ENCODE results near the gene KRTDAP. TPM values are rescaled to one million over a fixed set of nuclear protein-coding genes. Genes with fewer than 3 reads are reported as not detected.

The KRTDAP gene
- total RNA-seq, 1 donor from 2014 or later: not detected

- H3K79me2 ChIP-seq (ENCODE audit: insufficient read depth, low read length): no peaks in the 10 kb centered on the region
- H3K36me3 Mint-ChIP-seq (ENCODE audit: low read depth, unreplicated experiment): no peaks in the 10 kb centered on the region
Measured at GRCh38 chr19:35525873-35526272, 35.6 kb upstream of the KRTDAP start.

DNA sequence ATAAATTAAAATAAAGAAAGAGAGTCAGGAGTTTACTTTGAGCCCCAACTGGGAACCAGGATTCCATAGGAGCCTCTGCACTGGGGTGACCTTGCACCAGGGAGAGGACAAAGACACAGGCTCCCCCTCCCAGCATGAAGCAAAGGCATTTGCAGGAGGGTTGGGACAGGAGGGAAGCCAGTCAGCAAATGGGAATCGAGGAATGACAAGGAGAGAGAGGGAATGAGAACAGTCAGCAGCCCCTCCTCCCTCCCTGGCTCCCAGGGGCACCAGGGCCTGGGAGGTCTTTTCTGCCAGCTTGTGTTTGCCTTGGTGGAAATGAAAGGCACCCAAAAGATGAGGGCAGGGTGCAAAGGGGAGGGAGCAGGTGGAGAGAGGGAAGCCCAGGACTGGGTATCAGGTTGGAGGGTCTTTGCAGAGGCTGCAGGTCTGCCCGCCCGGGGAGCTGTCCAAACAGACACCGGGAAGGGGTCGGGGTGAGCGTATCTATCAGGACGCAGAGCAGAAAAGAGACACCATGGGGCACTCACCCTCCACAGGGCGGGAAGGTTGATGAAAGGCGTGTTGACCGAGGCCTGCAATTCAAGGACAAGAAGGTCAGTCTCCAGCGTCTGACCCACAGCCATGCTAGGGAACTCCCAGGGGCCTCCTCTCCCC, 34.0 kb upstream of the KRTDAP start:
- no peaks in the 10 kb centered on the region for H3K36me3 ChIP-seq (ENCODE audit: insufficient read depth, low read length)
- no peaks in the 10 kb centered on the region for H3K79me2 ChIP-seq (ENCODE audit: insufficient read depth, low read length)
- FAIRE-seq (no peak), DNase-seq (ENCODE audit: low read depth) (no peak)
- H3K4me3 Mint-ChIP-seq (ENCODE audit: unreplicated experiment): no peak overlapping the region
- H3K4me1 Mint-ChIP-seq (ENCODE audit: low read depth, unreplicated experiment): no peaks in the 10 kb centered on the region
- no peak overlapping the region for H3K9ac ChIP-seq (ENCODE audit: low read length)
- H3K27ac ChIP-seq (ENCODE audit: low read depth, low read length): no peak overlapping the region
- H3K4me3 ChIP-seq (ENCODE audit: insufficient read depth, low read depth, low read length): no peak overlapping the region
- H3K27ac Mint-ChIP-seq (ENCODE audit: unreplicated experiment): no peak overlapping the region
- no peaks in the 10 kb centered on the region for H3K9me3 ChIP-seq (ENCODE audit: insufficient read depth, low read depth, low read length)
- H4K20me1 ChIP-seq (ENCODE audit: insufficient read depth, low read length): no peaks in the 10 kb centered on the region
- TF ChIP-seq, protein P1, sequence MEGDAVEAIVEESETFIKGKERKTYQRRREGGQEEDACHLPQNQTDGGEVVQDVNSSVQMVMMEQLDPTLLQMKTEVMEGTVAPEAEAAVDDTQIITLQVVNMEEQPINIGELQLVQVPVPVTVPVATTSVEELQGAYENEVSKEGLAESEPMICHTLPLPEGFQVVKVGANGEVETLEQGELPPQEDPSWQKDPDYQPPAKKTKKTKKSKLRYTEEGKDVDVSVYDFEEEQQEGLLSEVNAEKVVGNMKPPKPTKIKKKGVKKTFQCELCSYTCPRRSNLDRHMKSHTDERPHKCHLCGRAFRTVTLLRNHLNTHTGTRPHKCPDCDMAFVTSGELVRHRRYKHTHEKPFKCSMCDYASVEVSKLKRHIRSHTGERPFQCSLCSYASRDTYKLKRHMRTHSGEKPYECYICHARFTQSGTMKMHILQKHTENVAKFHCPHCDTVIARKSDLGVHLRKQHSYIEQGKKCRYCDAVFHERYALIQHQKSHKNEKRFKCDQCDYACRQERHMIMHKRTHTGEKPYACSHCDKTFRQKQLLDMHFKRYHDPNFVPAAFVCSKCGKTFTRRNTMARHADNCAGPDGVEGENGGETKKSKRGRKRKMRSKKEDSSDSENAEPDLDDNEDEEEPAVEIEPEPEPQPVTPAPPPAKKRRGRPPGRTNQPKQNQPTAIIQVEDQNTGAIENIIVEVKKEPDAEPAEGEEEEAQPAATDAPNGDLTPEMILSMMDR (IDR thresholded peaks at IDR 0.05; ENCODE audit: insufficient read depth, low read depth, low read length): no peak
- TF ChIP-seq EZH2 (IDR thresholded peaks at IDR 0.05; ENCODE audit: insufficient read depth, low read length): no peak
- H3K9me3 Mint-ChIP-seq (ENCODE audit: unreplicated experiment): no peaks in the 10 kb centered on the region
- H3K4me1 ChIP-seq (ENCODE audit: insufficient read depth, low read length): no peaks in the 10 kb centered on the region
- peaks cover 2% of the 10 kb centered on the region for H3K27me3 ChIP-seq (ENCODE audit: insufficient read depth, low read length)
- no peak overlapping the region for H2AFZ ChIP-seq (ENCODE audit: low read depth, low read length)
- no peaks in the 10 kb centered on the region for H3K36me3 Mint-ChIP-seq (ENCODE audit: low read depth, unreplicated experiment)
- H3K4me2 ChIP-seq (ENCODE audit: low read length): no peak overlapping the region
- H3K27me3 Mint-ChIP-seq (ENCODE audit: low read depth, unreplicated experiment): peaks cover 24% of the 10 kb centered on the region

More at GRCh38 chr19:35525873-35526272, 35.6 kb upstream of the KRTDAP start:
- H3K4me3 Mint-ChIP-seq (ENCODE audit: unreplicated experiment): no peak overlapping the region
- TF ChIP-seq, protein P1 (IDR thresholded peaks at IDR 0.05; ENCODE audit: insufficient read depth, low read depth, low read length): no peak
- TF ChIP-seq EZH2 (IDR thresholded peaks at IDR 0.05; ENCODE audit: insufficient read depth, low read length): no peak
- no peak overlapping the region for H2AFZ ChIP-seq (ENCODE audit: low read depth, low read length)
- H4K20me1 ChIP-seq (ENCODE audit: insufficient read depth, low read length): no peaks in the 10 kb centered on the region
- H3K27ac ChIP-seq (ENCODE audit: low read depth, low read length): no peak overlapping the region
- peaks cover 2% of the 10 kb centered on the region for H3K27me3 ChIP-seq (ENCODE audit: insufficient read depth, low read length)
- H3K9me3 Mint-ChIP-seq (ENCODE audit: unreplicated experiment): no peaks in the 10 kb centered on the region
- FAIRE-seq: no peak
- H3K9ac ChIP-seq (ENCODE audit: low read length): no peak overlapping the region
- peaks cover 27% of the 10 kb centered on the region for H3K27me3 Mint-ChIP-seq (ENCODE audit: low read depth, unreplicated experiment)
- H3K4me1 ChIP-seq (ENCODE audit: insufficient read depth, low read length): no peaks in the 10 kb centered on the region
- no peak for DNase-seq (ENCODE audit: low read depth)
- no peak overlapping the region for H3K4me2 ChIP-seq (ENCODE audit: low read length)
- no peaks in the 10 kb centered on the region for H3K9me3 ChIP-seq (ENCODE audit: insufficient read depth, low read depth, low read length)
- H3K36me3 ChIP-seq (ENCODE audit: insufficient read depth, low read length): no peaks in the 10 kb centered on the region
- no peak overlapping the region for H3K4me3 ChIP-seq (ENCODE audit: insufficient read depth, low read depth, low read length)
- no peaks in the 10 kb centered on the region for H3K4me1 Mint-ChIP-seq (ENCODE audit: low read depth, unreplicated experiment)
- H3K27ac Mint-ChIP-seq (ENCODE audit: unreplicated experiment): no peak overlapping the region

DNA sequence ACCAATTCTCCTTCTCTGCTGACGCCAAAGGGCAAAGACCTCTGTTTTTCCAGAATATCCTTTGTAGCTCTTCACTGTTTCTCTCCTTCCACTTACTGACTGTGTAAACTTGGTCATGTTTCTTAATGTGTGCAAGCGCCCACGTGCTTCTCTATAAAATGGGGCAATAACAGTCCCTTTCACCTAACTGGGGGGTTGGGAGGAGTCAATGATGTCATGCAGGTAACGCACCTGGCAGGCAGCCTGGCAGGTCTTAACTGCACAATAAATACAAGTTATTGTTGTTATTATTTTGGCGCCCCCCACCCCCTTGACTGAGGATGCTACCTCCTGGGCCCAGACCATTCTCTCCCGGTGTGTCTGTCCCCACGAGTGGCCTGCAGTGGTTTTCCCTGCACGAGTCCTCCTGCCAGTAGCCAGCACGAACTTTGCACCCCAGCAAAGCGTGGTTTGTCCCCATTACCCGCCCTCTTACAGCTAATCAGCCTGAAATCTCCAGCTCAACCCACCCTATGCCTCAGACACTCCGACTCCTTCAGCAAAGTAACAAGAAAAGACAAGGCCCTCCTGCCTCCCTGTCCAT, 32.6 kb upstream of the KRTDAP start:
- Histone ChIP-seq H3K9me3 (ENCODE audit: insufficient read depth, low read depth, low read length) (no peaks in the 10 kb centered on the region), H3K4me3 (ENCODE audit: insufficient read depth, low read depth, low read length) (no peak overlapping the region), H3K36me3 (ENCODE audit: insufficient read depth, low read length) (no peaks in the 10 kb centered on the region), H3K27ac (ENCODE audit: low read depth, low read length) (no peak overlapping the region), H3K79me2 (ENCODE audit: insufficient read depth, low read length) (no peaks in the 10 kb centered on the region), H3K27me3 (ENCODE audit: insufficient read depth, low read length) (peaks cover 2% of the 10 kb centered on the region), H3K4me1 (ENCODE audit: insufficient read depth, low read length) (peaks cover 10% of the 10 kb centered on the region), H4K20me1 (ENCODE audit: insufficient read depth, low read length) (no peaks in the 10 kb centered on the region), H3K4me2 (ENCODE audit: low read length) (no peak overlapping the region), H2AFZ (ENCODE audit: low read depth, low read length) (no peak overlapping the region), H3K9ac (ENCODE audit: low read length) (no peak overlapping the region)
- Mint-ChIP-seq H3K4me3 (ENCODE audit: unreplicated experiment) (no peak overlapping the region), H3K36me3 (ENCODE audit: low read depth, unreplicated experiment) (no peaks in the 10 kb centered on the region), H3K4me1 (ENCODE audit: low read depth, unreplicated experiment) (peaks cover 8% of the 10 kb centered on the region), H3K9me3 (ENCODE audit: unreplicated experiment) (no peaks in the 10 kb centered on the region), H3K27me3 (ENCODE audit: low read depth, unreplicated experiment) (peaks cover 23% of the 10 kb centered on the region), H3K27ac (ENCODE audit: unreplicated experiment) (peak overlapping the region; percentile 66)
- FAIRE-seq (no peak), DNase-seq (ENCODE audit: low read depth) (no peak)
- TF ChIP-seq, protein P1 (IDR thresholded peaks at IDR 0.05; ENCODE audit: insufficient read depth, low read depth, low read length): no peak
- no peak for TF ChIP-seq EZH2 (IDR thresholded peaks at IDR 0.05; ENCODE audit: insufficient read depth, low read length)

All from astrocyte (in vitro differentiated cells and primary cell).